Uterus (tissue), 4 donors: ENCODE data around the gene SOHLH1. TPM values are rescaled to one million over a fixed set of nuclear protein-coding genes. Genes with fewer than 3 reads are reported as not detected.

Experiments
- DNase-seq, 2 donors: peaks; one replicate each; pipeline ENCODE4 v3.0.0-alpha.2; 2019 to 2020
- H3K27ac ChIP-seq, 2 donors: fragments of 200-600 bp; sonication (generic); 1 replicate in 1 of 2; 2 replicates in 1 of 2; pipeline ENCODE4 v1.5.1; 2016 to 2018
- H3K27me3 ChIP-seq, 2 donors: fragments of 200-600 bp; sonication (generic); one replicate each; pipeline ENCODE4 v1.5.1; 2018 to 2019; ENCODE audit warnings: control low read depth in 1 of 2
- H3K36me3 ChIP-seq, 2 donors: fragments of 200-600 bp; sonication (generic); one replicate each; pipeline ENCODE4 v1.5.1; 2019; ENCODE audit warnings: control low read depth in 1 of 2
- H3K4me1 ChIP-seq, 2 donors: fragments of 200-600 bp; sonication (generic); one replicate each; pipeline ENCODE4 v1.5.1; 2018 to 2019; ENCODE audit warnings: control low read depth in 1 of 2
- H3K4me3 ChIP-seq, 2 donors: fragments of 200-600 bp; sonication (generic); 1 replicate in 1 of 2; 2 replicates in 1 of 2; pipeline ENCODE4 v1.5.1; 2018 to 2019; ENCODE audit warnings: mild to moderate bottlenecking in 1 of 2
- H3K9me3 ChIP-seq, 2 donors: fragments of 200-600 bp; sonication (generic); one replicate each; pipeline ENCODE4 v1.5.1; 2019; ENCODE audit warnings: control low read depth in 1 of 2
- POLR2A ChIP-seq, 2 donors: fragments of 450-650 bp; IDR thresholded peaks; one replicate each; pipeline ENCODE4 v1.6.1; 2016; ENCODE audit warnings: antibody characterized with exemption in 2 of 2, mild to moderate bottlenecking in 1 of 2, moderate library complexity in 1 of 2
- intact Hi-C: fragments of 100-400 bp; cut with DNase I; formaldehyde crosslinking; loops from one replicate; pipeline ENCODE4 v1.15.1; 2023; ENCODE audit warnings: low total_unique reads
- total RNA-seq, 4 donors: library from RNA; depleted of rRNA in 3 of 4; stranded (reverse); fragments of >200 nt in 3 of 4; gene quantifications; one replicate each; pipeline versions ENCODE4 v1.1.0 to v1.2.4, GENCODE V29; 2014 to 2023
- TF ChIP-seq, protein P1 (sequence below), 4 experiments: fragments of 200-600 bp in 2 of 4; fragments of 450-650 bp in 2 of 4; sonication (generic) in 2 of 4; IDR thresholded peaks; one replicate each; pipeline ENCODE4 v1.5.1; 2016 to 2019; ENCODE audit warnings: antibody characterized with exemption in 4 of 4, mild to moderate bottlenecking in 2 of 4, moderate library complexity in 1 of 4
- donor health status: DM: yes; HTN: yes; CAD: no.

The SOHLH1 gene
- total RNA-seq, 4 donors from 2014 or later: not detected

DNA sequence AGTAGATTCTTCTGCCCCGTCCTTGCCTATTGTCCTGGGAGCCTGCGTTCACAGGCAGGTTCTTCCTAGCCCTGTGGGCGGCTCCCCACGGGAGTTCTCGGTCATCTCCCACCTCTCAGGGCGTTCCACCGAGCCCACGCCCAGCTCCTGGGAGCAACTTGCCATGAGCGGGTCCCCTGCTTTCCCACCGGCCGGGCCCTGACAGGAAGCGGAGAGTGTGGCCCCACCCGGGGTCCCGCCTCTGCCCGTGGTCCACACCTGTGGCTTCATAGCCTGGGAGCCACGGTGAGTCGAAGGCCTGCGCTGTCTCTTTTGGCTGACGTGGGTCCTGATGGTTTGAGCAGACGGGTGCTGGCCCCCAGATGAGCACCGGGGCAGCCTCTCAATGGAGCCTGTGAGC is 45.9 kb upstream of the SOHLH1 start:
- Histone ChIP-seq H3K4me1 (no peaks in the 10 kb centered on the region), H3K4me3 (no peak overlapping the region), H3K9me3 (no peaks in the 10 kb centered on the region), H3K36me3 (no peaks in the 10 kb centered on the region), H3K27me3 (no peaks in the 10 kb centered on the region), H3K27ac (no peak overlapping the region)
- no peak for TF ChIP-seq POLR2A (IDR thresholded peaks at IDR 0.05)
- TF ChIP-seq, protein P1, sequence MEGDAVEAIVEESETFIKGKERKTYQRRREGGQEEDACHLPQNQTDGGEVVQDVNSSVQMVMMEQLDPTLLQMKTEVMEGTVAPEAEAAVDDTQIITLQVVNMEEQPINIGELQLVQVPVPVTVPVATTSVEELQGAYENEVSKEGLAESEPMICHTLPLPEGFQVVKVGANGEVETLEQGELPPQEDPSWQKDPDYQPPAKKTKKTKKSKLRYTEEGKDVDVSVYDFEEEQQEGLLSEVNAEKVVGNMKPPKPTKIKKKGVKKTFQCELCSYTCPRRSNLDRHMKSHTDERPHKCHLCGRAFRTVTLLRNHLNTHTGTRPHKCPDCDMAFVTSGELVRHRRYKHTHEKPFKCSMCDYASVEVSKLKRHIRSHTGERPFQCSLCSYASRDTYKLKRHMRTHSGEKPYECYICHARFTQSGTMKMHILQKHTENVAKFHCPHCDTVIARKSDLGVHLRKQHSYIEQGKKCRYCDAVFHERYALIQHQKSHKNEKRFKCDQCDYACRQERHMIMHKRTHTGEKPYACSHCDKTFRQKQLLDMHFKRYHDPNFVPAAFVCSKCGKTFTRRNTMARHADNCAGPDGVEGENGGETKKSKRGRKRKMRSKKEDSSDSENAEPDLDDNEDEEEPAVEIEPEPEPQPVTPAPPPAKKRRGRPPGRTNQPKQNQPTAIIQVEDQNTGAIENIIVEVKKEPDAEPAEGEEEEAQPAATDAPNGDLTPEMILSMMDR (IDR thresholded peaks at IDR 0.05): no peak
- DNase-seq: no peak
- intact Hi-C loops: no loop called here

DNA sequence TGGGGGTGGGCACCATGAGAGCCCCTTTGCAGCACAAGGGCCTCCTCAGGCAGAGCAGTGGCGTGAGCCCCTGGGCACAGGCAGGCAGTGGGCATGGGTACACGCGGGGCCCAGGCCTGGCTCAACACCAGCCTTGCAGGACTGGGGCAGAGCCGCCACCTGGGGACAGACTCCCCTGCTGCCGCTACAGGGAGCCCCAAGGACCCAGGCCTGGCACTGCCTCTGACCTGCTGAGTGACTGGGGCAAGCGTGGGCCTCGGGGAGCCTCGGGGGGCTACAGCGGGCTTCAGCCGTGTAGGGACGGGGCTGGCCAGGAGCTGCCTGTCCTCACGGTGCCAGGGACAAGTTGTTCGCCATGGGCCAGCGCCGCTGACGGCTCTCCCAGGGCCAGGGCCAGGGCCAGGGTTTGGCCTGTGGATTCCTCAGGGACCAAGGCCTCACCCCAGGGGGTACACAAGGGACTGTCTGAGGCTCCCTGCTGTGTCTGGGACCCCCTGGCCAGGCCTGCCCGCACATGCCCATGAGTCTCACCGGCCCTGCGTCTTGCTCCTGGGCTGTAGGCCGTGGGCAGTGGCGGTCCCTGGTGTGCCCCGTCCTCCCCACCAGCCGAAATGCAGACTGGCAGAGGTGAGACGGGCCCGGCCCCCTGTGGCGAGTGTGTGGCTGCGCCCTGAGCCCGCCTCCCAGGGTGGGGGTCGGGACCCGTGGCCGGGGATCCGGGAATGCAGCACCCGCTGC is 45.2 kb upstream of the SOHLH1 start:
- Histone ChIP-seq H3K4me1 (no peaks in the 10 kb centered on the region), H3K4me3 (no peak overlapping the region), H3K27me3 (no peaks in the 10 kb centered on the region), H3K9me3 (no peaks in the 10 kb centered on the region), H3K27ac (no peak overlapping the region), H3K36me3 (no peaks in the 10 kb centered on the region)
- TF ChIP-seq, protein P1 (IDR thresholded peaks at IDR 0.05): no peak
- TF ChIP-seq POLR2A (IDR thresholded peaks at IDR 0.05): no peak
- no peak for DNase-seq
- intact Hi-C loops: no loop called here

DNA sequence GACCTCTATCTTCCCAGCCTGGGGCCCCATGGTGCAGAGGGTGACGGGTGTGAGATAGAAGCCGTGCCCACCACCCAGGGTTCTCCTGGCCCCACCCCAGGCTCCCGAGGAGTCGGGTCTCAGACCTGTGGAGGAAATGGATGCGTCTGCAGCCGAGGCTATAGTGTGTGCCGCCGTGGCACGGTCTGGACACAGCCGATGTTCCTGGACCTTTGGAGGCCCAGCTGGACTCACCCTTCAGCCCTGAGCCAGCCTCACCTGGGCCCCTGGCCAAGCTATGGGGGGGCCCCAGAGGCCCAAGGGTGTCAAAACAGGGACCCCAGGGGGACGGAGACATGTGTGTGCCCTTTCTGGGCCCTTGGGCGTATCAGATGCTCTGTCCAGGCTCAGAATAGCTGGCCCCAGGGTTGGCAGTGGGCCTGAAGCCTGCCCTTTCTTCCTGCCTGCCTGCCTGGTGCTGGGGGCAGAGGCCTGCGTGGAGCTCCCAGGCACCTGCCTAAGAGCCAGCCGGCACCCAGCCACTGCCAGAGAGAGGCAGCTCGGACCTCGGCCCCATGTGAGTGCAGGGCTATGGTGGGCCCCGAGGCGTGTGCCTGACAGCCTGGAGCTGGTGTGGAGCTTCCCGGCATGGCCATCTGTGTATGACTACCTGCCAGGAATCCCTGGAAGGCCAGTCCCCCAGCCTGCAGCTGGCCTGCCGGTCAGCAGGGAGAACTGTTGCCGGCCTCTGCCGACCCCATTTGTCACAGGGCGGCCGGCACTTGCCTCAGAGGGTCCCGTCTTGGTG is 44.5 kb upstream of the SOHLH1 start:
- no peak overlapping the region for H3K4me3 ChIP-seq
- H3K9me3 ChIP-seq: no peaks in the 10 kb centered on the region
- intact Hi-C loops: no loop called here
- no peak for TF ChIP-seq POLR2A (IDR thresholded peaks at IDR 0.05)
- TF ChIP-seq, protein P1 (IDR thresholded peaks at IDR 0.05): no peak
- H3K36me3 ChIP-seq: no peaks in the 10 kb centered on the region
- H3K27ac ChIP-seq: no peak overlapping the region
- DNase-seq: no peak
- H3K27me3 ChIP-seq: no peaks in the 10 kb centered on the region
- no peaks in the 10 kb centered on the region for H3K4me1 ChIP-seq

DNA sequence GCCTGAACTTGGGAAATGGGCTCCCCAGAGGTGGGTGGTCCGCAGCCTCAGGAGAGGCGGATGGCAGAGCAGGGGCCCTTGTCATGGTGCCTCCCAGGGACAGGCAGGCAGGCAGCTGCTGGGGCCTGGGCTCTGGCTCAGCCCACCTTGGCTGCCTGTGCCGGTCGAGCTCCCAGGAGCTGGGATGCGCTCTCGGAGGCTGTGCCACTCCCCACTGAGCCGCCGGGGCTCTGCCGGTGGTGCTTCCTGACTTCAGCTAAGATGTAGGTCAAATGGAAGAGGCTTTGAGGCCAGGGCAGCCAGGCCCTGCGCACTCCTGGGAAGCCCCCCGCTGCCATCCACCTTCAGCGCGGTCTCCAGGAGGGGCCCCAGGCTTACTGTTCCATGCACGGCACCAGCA is 43.7 kb upstream of the SOHLH1 start:
- intact Hi-C loops: no loop called here
- no peak for TF ChIP-seq POLR2A (IDR thresholded peaks at IDR 0.05)
- TF ChIP-seq, protein P1 (IDR thresholded peaks at IDR 0.05): no peak
- Histone ChIP-seq H3K9me3 (no peaks in the 10 kb centered on the region), H3K4me3 (no peak overlapping the region), H3K4me1 (no peaks in the 10 kb centered on the region), H3K27ac (no peak overlapping the region), H3K27me3 (no peaks in the 10 kb centered on the region), H3K36me3 (no peaks in the 10 kb centered on the region)
- no peak for DNase-seq
